DOHH2 (cell line): ENCODE measurements around the gene REN.

Source experiments
- CTCF ChIP-seq: fragments of 200-600 bp; sonication (generic); IDR thresholded peaks from one replicate; pipeline ENCODE4 v1.5.1; 2014; ENCODE audit warnings: antibody characterized with exemption, mild to moderate bottlenecking, low read depth, low read length; ENCODE audit not compliant: poor library complexity, severe bottlenecking
- EZH2phosphoT487 ChIP-seq: fragments of 200-600 bp; sonication (generic); IDR thresholded peaks from 2 replicates; pipeline ENCODE4 v1.6.1; 2017; ENCODE audit warnings: borderline replicate concordance, mild to moderate bottlenecking, antibody characterized with exemption, low read length, moderate library complexity, mixed read lengths

- TF ChIP-seq CTCF (no peak), EZH2phosphoT487 (no peak)
Measured at GRCh38 chr1:204125759-204126351, 40.3 kb downstream of the REN start.
